ENCODE measurements around the gene SH3RF3. TPM values are rescaled to one million over a fixed set of nuclear protein-coding genes. Genes with fewer than 3 reads are reported as not detected.

The SH3RF3 gene
- total RNA-seq, 1 donor from 2014 or later: 2.1 TPM

GRCh38 chr2:109507217-109507616, 378.2 kb downstream of the SH3RF3 start:
- Histone ChIP-seq H3K27me3 (ENCODE audit: control insufficient read depth in 3 of 3, insufficient read depth in 3 of 3, low read length in 3 of 3) (no peaks in the 10 kb centered on the region), H3K9ac (ENCODE audit: low read depth in 1 of 3, low read length in 3 of 3) (no peak overlapping the region), H3K27ac (ENCODE audit: low read depth, low read length) (no peak overlapping the region), H3K9me3 (ENCODE audit: control insufficient read depth in 3 of 3, low read length in 3 of 3) (no peaks in the 10 kb centered on the region), H3K4me1 (ENCODE audit: control insufficient read depth in 3 of 3, insufficient read depth in 3 of 3, low read length in 3 of 3) (peaks cover 8 to 15% (median 10%) of the 10 kb centered on the region in 3 donors), H3K36me3 (ENCODE audit: control insufficient read depth in 3 of 3, insufficient read depth in 3 of 3, low read length in 3 of 3) (peaks cover 0 to 6% (median 0%) of the 10 kb centered on the region in 3 donors), H3K4me3 (ENCODE audit: low read length in 3 of 3) (no peak overlapping the region)

GRCh38 chr2:109507828-109508227, 378.8 kb downstream of the SH3RF3 start:
- Histone ChIP-seq H3K36me3 (ENCODE audit: control insufficient read depth in 3 of 3, insufficient read depth in 3 of 3, low read length in 3 of 3) (peaks cover 0 to 6% (median 0%) of the 10 kb centered on the region in 3 donors), H3K4me3 (ENCODE audit: low read length in 3 of 3) (no peak overlapping the region), H3K9ac (ENCODE audit: low read depth in 1 of 3, low read length in 3 of 3) (peak overlapping the region in 1 of 3 donors; percentile 33), H3K9me3 (ENCODE audit: control insufficient read depth in 3 of 3, low read length in 3 of 3) (no peaks in the 10 kb centered on the region), H3K27me3 (ENCODE audit: control insufficient read depth in 3 of 3, insufficient read depth in 3 of 3, low read length in 3 of 3) (no peaks in the 10 kb centered on the region), H3K4me1 (ENCODE audit: control insufficient read depth in 3 of 3, insufficient read depth in 3 of 3, low read length in 3 of 3) (peaks cover 8 to 15% (median 10%) of the 10 kb centered on the region in 3 donors), H3K27ac (ENCODE audit: low read depth, low read length) (no peak overlapping the region)

GRCh38 chr2:109508556-109508955, 379.6 kb downstream of the SH3RF3 start:
- Histone ChIP-seq H3K27me3 (ENCODE audit: control insufficient read depth in 3 of 3, insufficient read depth in 3 of 3, low read length in 3 of 3) (no peaks in the 10 kb centered on the region), H3K4me1 (ENCODE audit: control insufficient read depth in 3 of 3, insufficient read depth in 3 of 3, low read length in 3 of 3) (peaks cover 8 to 18% (median 15%) of the 10 kb centered on the region in 3 donors), H3K36me3 (ENCODE audit: control insufficient read depth in 3 of 3, insufficient read depth in 3 of 3, low read length in 3 of 3) (peaks cover 0 to 5% (median 0%) of the 10 kb centered on the region in 3 donors), H3K4me3 (ENCODE audit: low read length in 3 of 3) (no peak overlapping the region), H3K27ac (ENCODE audit: low read depth, low read length) (no peak overlapping the region), H3K9me3 (ENCODE audit: control insufficient read depth in 3 of 3, low read length in 3 of 3) (no peaks in the 10 kb centered on the region), H3K9ac (ENCODE audit: low read depth in 1 of 3, low read length in 3 of 3) (no peak overlapping the region)

GRCh38 chr2:109510136-109511028, 381.4 kb downstream of the SH3RF3 start:
- Histone ChIP-seq H3K4me3 (ENCODE audit: low read length in 3 of 3) (no peak overlapping the region), H3K9me3 (ENCODE audit: control insufficient read depth in 3 of 3, low read length in 3 of 3) (no peaks in the 10 kb centered on the region), H3K27me3 (ENCODE audit: control insufficient read depth in 3 of 3, insufficient read depth in 3 of 3, low read length in 3 of 3) (no peaks in the 10 kb centered on the region), H3K27ac (ENCODE audit: low read depth, low read length) (no peak overlapping the region), H3K4me1 (ENCODE audit: control insufficient read depth in 3 of 3, insufficient read depth in 3 of 3, low read length in 3 of 3) (peaks cover 15 to 28% (median 26%) of the 10 kb centered on the region in 3 donors), H3K9ac (ENCODE audit: low read depth in 1 of 3, low read length in 3 of 3) (no peak overlapping the region), H3K36me3 (ENCODE audit: control insufficient read depth in 3 of 3, insufficient read depth in 3 of 3, low read length in 3 of 3) (no peaks in the 10 kb centered on the region)

GRCh38 chr2:109511168-109511567, 382.2 kb downstream of the SH3RF3 start:
- H3K4me1 ChIP-seq (ENCODE audit: control insufficient read depth in 3 of 3, insufficient read depth in 3 of 3, low read length in 3 of 3): peaks cover 15 to 28% (median 26%) of the 10 kb centered on the region in 3 donors
- no peaks in the 10 kb centered on the region for H3K36me3 ChIP-seq (ENCODE audit: control insufficient read depth in 3 of 3, insufficient read depth in 3 of 3, low read length in 3 of 3)
- H3K9ac ChIP-seq (ENCODE audit: low read depth in 1 of 3, low read length in 3 of 3): no peak overlapping the region
- no peak overlapping the region for H3K4me3 ChIP-seq (ENCODE audit: low read length in 3 of 3)
- no peak overlapping the region for H3K27ac ChIP-seq (ENCODE audit: low read depth, low read length)
- H3K9me3 ChIP-seq (ENCODE audit: control insufficient read depth in 3 of 3, low read length in 3 of 3): no peaks in the 10 kb centered on the region
- H3K27me3 ChIP-seq (ENCODE audit: control insufficient read depth in 3 of 3, insufficient read depth in 3 of 3, low read length in 3 of 3): no peaks in the 10 kb centered on the region

- H3K36me3 ChIP-seq (ENCODE audit: control insufficient read depth in 3 of 3, insufficient read depth in 3 of 3, low read length in 3 of 3): no peaks in the 10 kb centered on the region
- H3K4me3 ChIP-seq (ENCODE audit: low read length in 3 of 3): no peak overlapping the region
- H3K27ac ChIP-seq (ENCODE audit: low read depth, low read length): no peak overlapping the region
Measured at GRCh38 chr2:109512076-109512475, 383.1 kb downstream of the SH3RF3 start.

GRCh38 chr2:109513230-109513629, 384.2 kb downstream of the SH3RF3 start:
- Histone ChIP-seq H3K9ac (ENCODE audit: low read depth in 1 of 3, low read length in 3 of 3) (peak overlapping the region in 1 of 3 donors; percentile 57), H3K4me3 (ENCODE audit: low read length in 3 of 3) (no peak overlapping the region), H3K36me3 (ENCODE audit: control insufficient read depth in 3 of 3, insufficient read depth in 3 of 3, low read length in 3 of 3) (no peaks in the 10 kb centered on the region), H3K27ac (ENCODE audit: low read depth, low read length) (no peak overlapping the region), H3K9me3 (ENCODE audit: control insufficient read depth in 3 of 3, low read length in 3 of 3) (no peaks in the 10 kb centered on the region), H3K27me3 (ENCODE audit: control insufficient read depth in 3 of 3, insufficient read depth in 3 of 3, low read length in 3 of 3) (no peaks in the 10 kb centered on the region), H3K4me1 (ENCODE audit: control insufficient read depth in 3 of 3, insufficient read depth in 3 of 3, low read length in 3 of 3) (peaks cover 10 to 28% (median 21%) of the 10 kb centered on the region in 3 donors)

More at GRCh38 chr2:109512076-109512475, 383.1 kb downstream of the SH3RF3 start:
- Histone ChIP-seq H3K27me3 (ENCODE audit: control insufficient read depth in 3 of 3, insufficient read depth in 3 of 3, low read length in 3 of 3) (no peaks in the 10 kb centered on the region), H3K9ac (ENCODE audit: low read depth in 1 of 3, low read length in 3 of 3) (no peak overlapping the region), H3K9me3 (ENCODE audit: control insufficient read depth in 3 of 3, low read length in 3 of 3) (no peaks in the 10 kb centered on the region), H3K4me1 (ENCODE audit: control insufficient read depth in 3 of 3, insufficient read depth in 3 of 3, low read length in 3 of 3) (peaks cover 15 to 28% (median 26%) of the 10 kb centered on the region in 3 donors)

GRCh38 chr2:109513749-109514588, 385.0 kb downstream of the SH3RF3 start:
- Histone ChIP-seq H3K27me3 (ENCODE audit: control insufficient read depth in 3 of 3, insufficient read depth in 3 of 3, low read length in 3 of 3) (no peaks in the 10 kb centered on the region), H3K9ac (ENCODE audit: low read depth in 1 of 3, low read length in 3 of 3) (peak overlapping the region in 1 of 3 donors; percentile 57), H3K27ac (ENCODE audit: low read depth, low read length) (peak overlapping the region; percentile 57), H3K36me3 (ENCODE audit: control insufficient read depth in 3 of 3, insufficient read depth in 3 of 3, low read length in 3 of 3) (no peaks in the 10 kb centered on the region), H3K4me3 (ENCODE audit: low read length in 3 of 3) (no peak overlapping the region), H3K4me1 (ENCODE audit: control insufficient read depth in 3 of 3, insufficient read depth in 3 of 3, low read length in 3 of 3) (peaks cover 10 to 28% (median 21%) of the 10 kb centered on the region in 3 donors), H3K9me3 (ENCODE audit: control insufficient read depth in 3 of 3, low read length in 3 of 3) (no peaks in the 10 kb centered on the region)

- no peaks in the 10 kb centered on the region for H3K9me3 ChIP-seq (ENCODE audit: control insufficient read depth in 3 of 3, low read length in 3 of 3)
- no peak overlapping the region for H3K9ac ChIP-seq (ENCODE audit: low read depth in 1 of 3, low read length in 3 of 3)
- H3K27ac ChIP-seq (ENCODE audit: low read depth, low read length): peak overlapping the region; percentile 57
Measured at GRCh38 chr2:109514857-109515256, 385.9 kb downstream of the SH3RF3 start.

More at GRCh38 chr2:109514857-109515256, 385.9 kb downstream of the SH3RF3 start:
- no peaks in the 10 kb centered on the region for H3K27me3 ChIP-seq (ENCODE audit: control insufficient read depth in 3 of 3, insufficient read depth in 3 of 3, low read length in 3 of 3)
- H3K4me3 ChIP-seq (ENCODE audit: low read length in 3 of 3): no peak overlapping the region
- H3K4me1 ChIP-seq (ENCODE audit: control insufficient read depth in 3 of 3, insufficient read depth in 3 of 3, low read length in 3 of 3): peaks cover 10 to 28% (median 21%) of the 10 kb centered on the region in 3 donors
- H3K36me3 ChIP-seq (ENCODE audit: control insufficient read depth in 3 of 3, insufficient read depth in 3 of 3, low read length in 3 of 3): no peaks in the 10 kb centered on the region

All from skeletal muscle tissue (tissue), 4 donors.